ENCODE data around the gene SMAD3. TPM values are rescaled to one million over a fixed set of nuclear protein-coding genes. Genes with fewer than 3 reads are reported as not detected.

The SMAD3 gene
- total RNA-seq, 1 donor: 67.8 TPM

DNA sequence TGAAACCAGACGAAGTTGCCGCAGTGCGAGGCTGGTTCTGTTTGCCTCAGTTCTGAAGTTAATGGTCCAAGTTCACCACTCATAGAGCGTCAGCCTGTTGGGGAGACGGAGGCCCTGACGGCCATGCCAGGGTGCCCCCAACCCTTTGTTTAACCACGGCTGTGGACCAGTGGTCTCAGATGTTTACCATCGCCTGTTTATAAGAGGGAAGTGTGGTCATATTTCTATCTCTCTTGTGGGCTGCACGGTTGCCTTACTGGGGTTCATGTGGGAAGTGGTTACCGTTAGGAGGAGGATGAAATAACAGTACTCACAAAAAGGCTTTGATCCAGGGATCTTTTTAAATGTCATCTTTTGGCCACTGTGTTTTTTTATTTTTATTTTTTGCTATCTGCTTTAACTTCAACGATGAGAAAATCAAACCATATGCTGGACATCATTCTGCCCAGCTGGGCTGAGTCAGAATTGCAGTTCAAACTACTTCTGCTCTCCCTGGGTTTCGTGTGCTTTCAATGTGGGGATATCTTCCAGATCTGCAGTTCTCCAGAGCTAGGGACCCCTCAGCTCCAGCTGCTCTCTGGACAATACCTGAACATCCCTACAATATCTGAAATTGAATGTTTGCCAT, 17.8 kb downstream of the SMAD3 start:
- DNase-seq (ENCODE audit: low read depth): no peak
- no peak overlapping the region for H3K4me3 ChIP-seq (ENCODE audit: low read depth, low read length)
- TF ChIP-seq, protein P1, sequence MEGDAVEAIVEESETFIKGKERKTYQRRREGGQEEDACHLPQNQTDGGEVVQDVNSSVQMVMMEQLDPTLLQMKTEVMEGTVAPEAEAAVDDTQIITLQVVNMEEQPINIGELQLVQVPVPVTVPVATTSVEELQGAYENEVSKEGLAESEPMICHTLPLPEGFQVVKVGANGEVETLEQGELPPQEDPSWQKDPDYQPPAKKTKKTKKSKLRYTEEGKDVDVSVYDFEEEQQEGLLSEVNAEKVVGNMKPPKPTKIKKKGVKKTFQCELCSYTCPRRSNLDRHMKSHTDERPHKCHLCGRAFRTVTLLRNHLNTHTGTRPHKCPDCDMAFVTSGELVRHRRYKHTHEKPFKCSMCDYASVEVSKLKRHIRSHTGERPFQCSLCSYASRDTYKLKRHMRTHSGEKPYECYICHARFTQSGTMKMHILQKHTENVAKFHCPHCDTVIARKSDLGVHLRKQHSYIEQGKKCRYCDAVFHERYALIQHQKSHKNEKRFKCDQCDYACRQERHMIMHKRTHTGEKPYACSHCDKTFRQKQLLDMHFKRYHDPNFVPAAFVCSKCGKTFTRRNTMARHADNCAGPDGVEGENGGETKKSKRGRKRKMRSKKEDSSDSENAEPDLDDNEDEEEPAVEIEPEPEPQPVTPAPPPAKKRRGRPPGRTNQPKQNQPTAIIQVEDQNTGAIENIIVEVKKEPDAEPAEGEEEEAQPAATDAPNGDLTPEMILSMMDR (IDR thresholded peaks at IDR 0.05; ENCODE audit: insufficient read depth, low read depth, low read length): peak; percentile 10

DNA sequence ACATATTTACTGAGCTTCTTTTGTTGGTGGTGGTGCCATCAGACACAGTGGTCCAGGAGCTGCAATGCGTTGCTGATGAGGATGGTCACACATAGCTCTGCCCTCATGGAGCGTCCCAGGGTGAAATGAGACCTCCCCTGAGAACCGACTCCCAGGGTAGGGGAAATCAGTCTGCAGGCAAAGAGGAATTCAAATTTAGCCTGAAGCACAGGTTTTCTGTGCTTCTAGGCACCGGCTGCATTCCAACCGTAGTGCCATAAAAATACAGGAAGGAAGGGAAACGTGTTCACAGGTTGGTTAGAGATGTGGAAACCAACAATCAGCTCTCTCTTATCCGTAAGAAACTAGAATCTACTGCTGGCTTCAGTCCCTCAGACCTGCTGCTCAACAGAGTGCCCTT, 19.2 kb downstream of the SMAD3 start:
- no peak for DNase-seq (ENCODE audit: low read depth)
- TF ChIP-seq, protein P1 (IDR thresholded peaks at IDR 0.05; ENCODE audit: insufficient read depth, low read depth, low read length): no peak
- H3K4me3 ChIP-seq (ENCODE audit: low read depth, low read length): no peak overlapping the region

DNA sequence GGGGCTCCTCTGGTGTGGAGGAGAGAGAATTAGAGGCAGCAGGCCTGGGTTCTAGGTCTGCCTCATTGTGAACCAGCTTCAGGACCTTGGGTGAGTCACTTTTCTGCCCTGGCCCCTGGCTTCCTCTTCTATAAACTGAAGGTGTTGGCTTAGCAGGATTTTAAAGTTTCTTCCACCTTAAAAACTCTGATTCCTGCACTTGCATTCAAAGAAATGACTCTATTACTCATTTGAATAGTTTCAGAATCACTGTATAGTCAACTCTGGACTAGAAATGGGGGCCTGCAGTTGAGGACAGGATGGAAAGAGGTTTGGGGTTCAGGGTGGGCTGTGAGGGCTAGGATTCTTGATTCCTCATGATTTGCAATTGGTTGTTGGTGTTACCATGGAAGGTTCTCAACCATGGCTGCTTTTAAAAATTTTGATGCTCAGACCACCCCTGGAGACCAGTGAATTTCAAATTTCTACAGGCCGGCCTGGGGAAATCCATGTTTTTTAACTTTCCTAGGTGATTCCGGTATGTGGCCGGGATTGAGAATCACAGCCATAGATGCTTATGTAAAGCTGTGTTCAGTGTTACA, 19.9 kb downstream of the SMAD3 start:
- no peak overlapping the region for H3K4me3 ChIP-seq (ENCODE audit: low read depth, low read length)
- no peak for DNase-seq (ENCODE audit: low read depth)
- TF ChIP-seq, protein P1 (IDR thresholded peaks at IDR 0.05; ENCODE audit: insufficient read depth, low read depth, low read length): no peak

DNA sequence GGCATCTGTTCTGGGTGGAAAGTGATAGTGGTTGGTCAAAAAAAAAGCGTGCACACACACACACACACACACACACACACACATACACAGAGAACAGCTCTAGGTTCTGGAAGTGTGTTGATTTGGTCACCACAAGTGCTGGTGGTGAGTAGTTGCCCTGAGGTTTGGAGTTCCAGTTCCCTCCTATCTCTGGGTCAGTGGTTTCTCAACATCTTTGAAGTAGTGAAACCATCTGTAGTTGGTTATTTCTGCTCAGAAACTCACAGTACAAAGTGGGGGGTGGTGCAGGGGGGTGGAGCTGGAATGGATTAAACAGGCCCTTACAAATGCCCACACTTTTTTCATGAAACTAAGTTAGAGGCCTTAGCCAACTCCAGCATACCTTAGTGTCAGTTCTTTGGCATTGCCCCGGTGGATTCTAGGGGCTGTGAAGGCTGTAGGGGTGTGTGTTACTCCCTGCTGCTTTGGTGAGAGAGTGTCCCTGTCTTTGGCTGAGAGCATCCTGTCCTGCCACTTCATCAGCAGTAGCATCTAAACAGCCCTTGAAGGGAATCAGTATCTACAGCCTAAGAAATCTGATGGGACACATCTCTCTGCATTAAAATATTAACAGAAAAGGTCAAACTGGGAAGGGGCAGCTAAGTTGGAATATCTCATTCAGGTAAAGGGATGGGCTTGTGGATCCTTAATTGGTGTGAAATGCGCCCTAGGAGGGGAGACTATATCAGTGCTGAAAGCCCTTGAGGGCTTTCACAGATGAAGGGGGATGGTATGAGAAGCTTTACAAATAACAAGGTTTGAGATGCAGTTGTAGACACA, 20.6 kb downstream of the SMAD3 start:
- TF ChIP-seq, protein P1 (IDR thresholded peaks at IDR 0.05; ENCODE audit: insufficient read depth, low read depth, low read length): no peak
- DNase-seq (ENCODE audit: low read depth): peak; percentile 95
- H3K4me3 ChIP-seq (ENCODE audit: low read depth, low read length): no peak overlapping the region

DNA sequence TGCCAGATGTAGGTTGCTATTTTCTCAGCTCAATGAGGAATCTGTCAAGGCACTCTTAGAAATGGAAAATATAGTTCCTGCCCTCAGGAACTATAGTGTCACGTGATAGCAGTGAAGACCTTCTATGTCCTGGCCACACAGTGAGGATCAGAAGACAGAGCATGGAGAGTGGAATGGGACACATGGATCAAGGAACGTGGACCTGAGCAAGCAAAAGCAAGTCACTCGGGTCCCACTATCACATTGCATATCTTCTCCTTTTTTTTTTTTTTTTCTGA, 21.2 kb downstream of the SMAD3 start:
- H3K4me3 ChIP-seq (ENCODE audit: low read depth, low read length): no peak overlapping the region
- TF ChIP-seq, protein P1 (IDR thresholded peaks at IDR 0.05; ENCODE audit: insufficient read depth, low read depth, low read length): no peak
- no peak for DNase-seq (ENCODE audit: low read depth)

DNA sequence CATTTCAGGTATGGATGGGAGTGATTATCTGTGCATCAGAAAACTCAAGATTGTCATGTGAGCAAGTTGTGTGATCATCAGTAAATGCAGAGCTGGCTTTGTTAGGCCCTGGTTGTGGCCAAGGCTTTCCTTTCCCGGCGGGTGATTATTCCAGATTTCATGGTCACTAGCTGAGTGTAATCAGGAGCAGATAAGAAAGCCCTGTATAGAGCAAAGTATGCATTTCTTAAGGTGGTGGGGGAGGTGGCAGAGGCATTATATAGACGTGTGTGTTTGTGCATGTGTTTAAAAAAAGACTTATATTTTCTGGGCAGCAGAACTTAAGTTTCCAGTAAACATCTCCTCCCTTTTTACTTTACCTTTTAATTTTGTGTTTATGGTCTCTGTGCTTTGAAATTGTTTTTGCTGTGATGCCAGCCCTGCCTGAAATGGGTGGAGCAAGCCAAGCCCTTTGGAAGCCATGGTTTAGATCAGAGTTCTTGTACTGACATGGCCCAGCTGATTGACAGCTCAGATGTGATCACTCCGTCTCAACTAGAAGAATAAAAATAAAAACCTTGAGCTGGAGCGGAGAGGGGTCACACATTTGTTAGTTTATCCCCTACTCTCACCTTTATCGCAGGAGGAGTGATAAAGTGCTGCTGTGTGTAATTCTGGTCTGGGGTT, 22.2 kb downstream of the SMAD3 start:
- no peak for DNase-seq (ENCODE audit: low read depth)
- no peak overlapping the region for H3K4me3 ChIP-seq (ENCODE audit: low read depth, low read length)
- TF ChIP-seq, protein P1 (IDR thresholded peaks at IDR 0.05; ENCODE audit: insufficient read depth, low read depth, low read length): no peak
